Stimulated activated naive CD4-positive, alpha-beta T cell treated with Interleukin-2 at 50 U/mL for 16 hours (primary cell): ENCODE measurements around the gene SPACA9.

ENCODE experiments used
- DNase-seq: peaks from one replicate; lab custom pipeline; 2025; lab: John Stamatoyannopoulos, UW

Gene SPACA9

GRCh38 chr9:132894862-132895835 is 16.5 kb downstream of the SPACA9 start:
- DNase-seq, result no peak

- no peak for DNase-seq
Observed at GRCh38 chr9:132896264-132896663, 17.6 kb downstream of the SPACA9 start.

GRCh38 chr9:132896906-132897305 is 18.2 kb downstream of the SPACA9 start:
- no peak for DNase-seq

DNA sequence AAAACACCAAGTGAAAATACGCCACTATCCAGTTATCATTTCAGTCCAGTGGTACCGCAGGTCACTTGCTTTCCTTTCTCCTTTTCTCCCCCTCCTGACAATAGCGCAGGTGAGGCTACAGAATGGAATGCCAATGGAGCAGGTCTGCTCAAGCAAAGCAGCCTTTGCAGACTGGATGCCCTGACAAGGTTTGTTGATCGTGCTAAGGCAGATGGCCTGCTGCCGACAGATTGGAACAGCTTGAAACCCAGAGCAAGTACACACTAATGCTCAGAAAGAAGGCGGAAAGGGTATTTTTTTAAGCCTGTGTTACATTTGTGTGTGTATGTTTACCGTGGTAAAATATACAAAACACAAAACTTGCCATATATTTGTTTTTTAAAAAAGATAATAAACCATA is 19.4 kb downstream of the SPACA9 start:
- no peak for DNase-seq

DNA sequence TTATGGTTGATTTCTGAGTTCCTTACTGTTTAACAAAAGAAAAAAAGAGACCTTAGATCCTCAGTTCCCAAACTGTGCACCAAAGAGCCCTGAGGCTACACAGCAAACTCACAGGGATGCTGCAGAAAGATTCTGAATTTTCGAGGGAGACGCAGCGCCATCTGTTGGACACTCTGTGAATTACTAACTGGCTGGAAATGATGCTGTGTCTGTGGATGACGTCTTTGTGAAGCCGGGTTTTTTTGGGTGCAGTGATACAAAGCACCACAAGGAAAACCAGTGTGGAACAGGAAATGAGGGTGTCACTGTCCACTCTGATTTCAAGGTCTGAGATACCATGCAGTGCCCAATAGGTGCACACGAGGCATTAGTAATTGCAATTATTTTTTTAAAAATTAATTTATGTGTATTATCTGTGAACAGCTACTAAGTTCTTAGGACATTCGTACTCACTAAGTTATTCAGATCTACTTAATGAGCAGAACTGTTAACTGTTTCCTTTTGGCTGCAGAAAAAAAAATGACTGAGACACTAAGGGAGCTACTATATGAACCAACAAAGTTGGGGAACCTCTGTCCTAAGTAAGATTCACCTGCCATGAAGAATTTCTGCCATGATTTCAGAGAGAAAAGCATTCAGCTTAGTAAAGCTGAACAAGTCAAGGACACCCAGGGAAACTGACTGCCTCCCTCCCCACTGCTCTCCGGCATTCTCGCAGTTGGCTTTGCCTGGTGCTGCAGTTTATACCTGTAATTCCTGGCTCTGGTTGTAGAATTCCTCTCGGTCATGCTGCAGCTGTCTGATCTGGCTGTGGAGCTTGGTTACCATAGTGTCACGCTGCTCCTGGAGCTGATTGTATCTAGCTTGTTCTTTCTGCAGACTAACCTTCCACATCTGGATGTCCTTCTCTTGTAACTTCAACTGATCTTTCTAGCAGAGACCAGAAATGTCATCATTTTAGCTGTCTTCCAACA is 23.4 kb downstream of the SPACA9 start:
- peak; percentile 61 for DNase-seq

DNA sequence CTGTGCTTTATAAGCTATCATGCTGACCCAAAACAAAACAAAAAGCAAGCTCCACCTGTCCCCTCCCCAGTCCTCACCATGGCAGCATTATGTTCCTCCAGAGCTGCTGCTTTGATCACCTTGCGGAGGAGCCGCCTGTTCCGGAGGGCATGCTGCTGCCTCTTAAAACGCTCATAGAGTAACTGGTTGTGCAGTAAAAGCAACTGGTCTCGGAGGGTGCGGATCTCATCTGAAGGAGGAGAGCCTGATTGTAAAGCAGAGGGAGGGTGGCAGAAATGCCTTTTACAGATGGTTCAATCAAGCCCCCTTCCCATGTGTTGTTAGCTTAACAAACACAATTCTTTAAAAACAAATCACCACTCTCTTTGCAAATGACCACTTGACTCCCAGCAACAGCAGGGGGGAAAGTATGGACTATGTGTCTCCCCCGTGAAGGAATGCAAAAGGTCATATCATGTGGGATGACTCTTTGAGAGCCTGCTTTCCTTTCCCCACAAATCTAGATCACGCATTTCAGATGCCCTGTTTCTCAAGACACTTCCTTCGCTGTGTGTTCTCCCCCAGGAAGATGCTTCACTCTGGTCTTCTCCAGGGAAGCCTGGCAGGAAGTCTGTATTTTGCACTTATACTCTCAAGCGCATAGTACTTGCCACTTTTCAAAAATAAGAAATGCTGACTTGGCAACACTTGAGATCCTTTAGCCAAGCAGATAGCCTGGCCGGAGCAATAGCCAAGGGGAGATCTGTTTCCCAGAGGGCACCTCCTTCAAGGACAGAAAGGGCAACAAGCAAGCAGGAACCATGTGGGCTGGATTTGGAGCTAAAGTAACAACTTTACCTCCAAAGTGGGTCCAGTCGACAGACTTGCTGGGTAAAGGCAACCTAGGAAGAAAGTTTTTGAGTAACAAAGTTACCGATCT is 25.1 kb downstream of the SPACA9 start:
- DNase-seq, result no peak

DNA sequence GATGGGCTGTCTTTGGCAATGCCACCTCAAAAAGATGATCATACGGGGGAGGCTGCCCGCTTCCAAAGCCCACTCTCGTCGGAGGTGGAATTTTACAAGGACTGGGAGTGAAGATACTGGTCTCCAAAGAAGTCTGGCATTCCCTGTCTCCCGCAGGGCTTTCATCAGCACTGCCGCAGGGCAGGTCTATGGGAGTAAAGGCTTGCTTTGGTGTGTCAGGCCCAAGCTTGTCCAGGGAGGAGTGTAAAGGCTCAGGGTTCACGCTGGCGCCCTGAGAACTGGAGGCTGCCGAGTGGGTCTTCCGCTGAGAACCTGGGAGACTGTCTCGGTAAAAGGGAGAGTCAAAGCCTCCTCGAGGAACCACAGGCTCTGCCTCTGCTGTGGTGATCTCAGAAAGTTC is 27.0 kb downstream of the SPACA9 start:
- no peak for DNase-seq

DNA sequence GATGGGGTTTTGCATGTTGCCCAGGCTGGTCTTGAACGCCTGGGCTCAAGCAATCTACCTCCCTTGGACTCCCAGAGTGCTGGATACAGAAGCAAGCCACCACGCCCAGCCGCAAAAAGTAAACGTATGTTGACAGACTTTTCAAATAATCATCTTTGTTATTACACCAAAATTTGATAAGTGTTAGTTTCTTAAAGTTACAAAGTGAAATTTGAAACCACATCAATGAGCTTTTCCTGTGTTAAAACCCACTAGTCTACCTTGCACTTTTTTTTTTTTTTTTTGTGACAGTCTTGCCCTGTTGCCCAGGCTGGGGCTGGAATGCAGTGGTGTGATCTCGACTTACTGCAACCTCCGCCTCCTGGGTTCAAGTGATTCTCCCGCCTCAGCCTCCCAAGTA is 29.9 kb downstream of the SPACA9 start:
- peak; percentile 5 for DNase-seq

- DNase-seq, result no peak
Observed at GRCh38 chr9:132909311-132909710, 30.6 kb downstream of the SPACA9 start.

DNA sequence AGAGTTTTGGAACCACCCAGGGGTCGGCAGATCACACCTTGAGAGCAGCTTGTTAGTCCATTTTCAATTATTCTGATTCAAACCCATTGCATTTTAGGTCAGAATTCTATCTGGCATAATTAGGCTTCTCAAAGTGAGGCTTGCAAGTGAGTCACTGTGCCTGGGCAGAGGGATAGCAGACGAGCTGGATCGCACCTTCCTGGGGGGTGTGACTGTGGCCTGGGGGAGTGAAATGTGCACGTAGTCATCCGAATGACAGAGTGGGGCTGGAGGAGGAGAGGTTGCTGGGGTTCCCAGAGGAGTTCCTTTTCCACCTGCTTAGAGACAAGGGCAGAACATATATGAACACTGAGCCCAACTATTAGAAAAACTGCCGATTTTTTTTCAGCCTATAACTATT is 31.7 kb downstream of the SPACA9 start:
- DNase-seq, result no peak

DNA sequence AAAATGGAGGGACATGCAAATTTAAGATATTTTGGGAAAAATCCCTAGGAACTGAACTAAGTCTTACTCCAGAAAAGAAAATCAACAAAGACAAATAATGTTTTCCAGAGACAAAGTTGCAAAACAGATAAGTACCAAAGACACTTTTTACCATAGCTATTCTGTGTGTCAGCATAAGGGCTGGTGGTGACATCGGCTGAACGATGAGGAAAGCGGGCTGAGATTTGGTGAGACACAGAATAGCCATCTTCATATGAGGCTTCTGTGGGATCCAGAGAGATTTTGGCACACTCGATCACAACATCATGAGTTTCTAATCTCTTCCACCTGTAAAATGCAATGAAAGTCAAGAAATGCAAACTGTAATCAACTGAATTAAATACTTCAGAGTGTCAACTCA is 33.4 kb downstream of the SPACA9 start:
- no peak for DNase-seq

DNA sequence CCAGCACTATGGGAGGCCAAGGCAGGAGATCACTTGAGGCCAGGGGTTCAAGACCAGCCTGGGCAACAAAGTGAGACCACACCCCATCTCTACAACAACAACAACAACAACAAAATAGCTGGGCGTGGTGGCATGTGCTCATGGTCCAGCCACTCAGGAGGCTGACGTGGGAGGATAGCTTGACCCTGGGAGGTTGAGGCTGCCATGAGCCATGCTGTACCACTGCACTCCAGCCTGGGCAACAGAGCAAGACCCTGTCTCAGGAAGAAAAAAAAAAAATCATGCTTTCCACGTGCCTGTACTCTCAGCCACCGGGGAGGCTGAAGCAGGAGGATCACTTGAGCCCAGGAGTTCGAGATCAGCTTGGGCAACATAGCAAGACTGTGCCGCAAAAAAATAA is 36.2 kb downstream of the SPACA9 start:
- DNase-seq, result no peak

DNA sequence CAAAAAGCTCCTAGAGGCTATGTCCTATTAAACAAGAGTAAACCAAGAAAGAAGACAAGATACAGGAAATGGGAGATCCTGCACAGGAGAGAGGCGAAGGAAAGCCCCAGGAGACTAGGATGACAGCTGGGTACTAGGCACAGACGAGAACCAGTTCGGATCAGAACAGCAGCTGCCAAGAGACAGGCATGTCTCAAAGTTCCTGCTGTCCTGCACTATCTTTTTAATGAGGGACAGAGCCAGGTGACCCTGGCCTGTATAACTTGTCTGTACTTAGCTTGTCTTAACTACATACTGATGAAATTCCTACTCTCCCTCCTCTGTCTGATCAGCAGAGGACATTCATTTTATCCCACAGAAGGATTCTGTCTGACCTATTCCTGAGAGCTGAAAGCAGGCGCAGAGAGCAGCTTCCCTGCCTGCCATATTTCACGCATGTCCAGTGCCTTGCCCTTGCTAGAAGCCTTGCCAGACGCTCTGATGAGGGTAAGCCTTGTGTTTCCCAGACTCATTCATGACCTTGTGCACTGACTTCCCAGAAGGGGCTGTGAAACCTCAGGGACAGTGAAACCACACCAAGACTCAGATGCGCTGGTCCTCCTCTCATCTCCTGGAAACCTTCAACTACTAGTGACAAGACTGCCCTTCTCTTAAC is 41.0 kb downstream of the SPACA9 start:
- no peak for DNase-seq

- no peak for DNase-seq
Observed at GRCh38 chr9:132923346-132923902, 44.7 kb downstream of the SPACA9 start.

- DNase-seq, result no peak
Observed at GRCh38 chr9:132927704-132928103, 49.0 kb downstream of the SPACA9 start.

GRCh38 chr9:132931178-132931735 is 52.6 kb downstream of the SPACA9 start:
- no peak for DNase-seq

DNA sequence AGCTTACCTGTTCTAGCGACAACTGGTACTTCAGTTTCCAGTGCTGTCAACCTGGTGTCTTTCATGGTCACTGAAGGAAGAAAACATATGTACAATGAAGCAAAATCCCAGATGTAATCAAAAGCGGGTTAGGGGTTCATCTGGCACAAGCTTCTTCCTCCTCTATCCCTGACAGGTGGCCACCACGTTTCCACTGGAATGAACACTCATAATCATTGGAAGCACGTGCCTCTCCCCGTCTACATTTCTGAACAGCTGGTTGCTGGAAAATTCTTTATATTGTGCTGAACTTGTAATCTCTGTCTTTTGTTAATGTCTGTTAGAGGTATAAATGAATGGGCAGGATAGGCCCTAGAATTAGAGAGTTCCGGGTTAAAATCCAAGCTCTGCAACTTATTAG is 56.3 kb downstream of the SPACA9 start:
- DNase-seq, result no peak

DNA sequence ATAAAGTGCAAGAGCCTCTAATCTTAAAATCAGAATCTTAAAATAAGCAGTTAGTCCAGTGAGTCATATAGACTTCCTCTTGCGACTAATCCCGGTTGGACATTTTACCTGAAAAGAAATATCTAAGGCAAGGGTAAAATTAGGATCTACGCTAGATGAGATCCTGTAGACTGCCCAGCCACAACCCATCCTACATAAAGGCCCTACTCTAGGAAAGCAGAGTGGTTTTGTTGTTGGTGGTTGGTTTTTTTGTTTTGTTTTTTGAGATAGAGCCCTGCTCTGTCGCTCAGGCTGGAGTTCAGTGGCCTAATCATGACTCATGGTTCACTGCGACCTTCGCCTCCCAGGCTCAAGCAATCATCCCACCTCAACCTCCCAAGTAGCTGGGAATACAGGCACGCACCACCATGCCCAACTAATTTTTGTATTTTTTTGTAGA is 58.8 kb downstream of the SPACA9 start:
- DNase-seq, result no peak

GRCh38 chr9:132939169-132939568 is 60.5 kb downstream of the SPACA9 start:
- no peak for DNase-seq
